ENCODE data around the gene TRIM66.
A peak's percentile ranks its signal among the peaks of the same experiment; 100 is the strongest.

Gene TRIM66

GRCh38 chr11:8693010-8693551 lies 10.6 kb upstream of the TRIM66 start:
- Histone ChIP-seq H3K27me3 (replicated peaks; ENCODE audit: control insufficient read depth, insufficient read depth, low read length, poor library complexity, severe bottlenecking) (no peaks in the 10 kb centered on the region), H3K4me1 (ENCODE audit: control insufficient read depth, insufficient read depth, low read length, poor library complexity, severe bottlenecking) (peaks cover 10% of the 10 kb centered on the region), H3K4me3 (ENCODE audit: insufficient read depth, low read depth, low read length, poor library complexity, severe bottlenecking) (no peak overlapping the region), H3K9me3 (ENCODE audit: control insufficient read depth, low read length) (no peaks in the 10 kb centered on the region), H3K36me3 (ENCODE audit: control insufficient read depth, insufficient read depth, low read length) (no peaks in the 10 kb centered on the region), H3K27ac (ENCODE audit: insufficient read depth, low read length, poor library complexity, severe bottlenecking) (no peak overlapping the region)
- no peak for DNase-seq

GRCh38 chr11:8692417-8692816 lies 10.0 kb upstream of the TRIM66 start:
- Histone ChIP-seq H3K27ac (ENCODE audit: insufficient read depth, low read length, poor library complexity, severe bottlenecking) (no peak overlapping the region), H3K4me1 (ENCODE audit: control insufficient read depth, insufficient read depth, low read length, poor library complexity, severe bottlenecking) (peaks cover 12% of the 10 kb centered on the region), H3K4me3 (ENCODE audit: insufficient read depth, low read depth, low read length, poor library complexity, severe bottlenecking) (no peak overlapping the region), H3K36me3 (ENCODE audit: control insufficient read depth, insufficient read depth, low read length) (no peaks in the 10 kb centered on the region), H3K27me3 (replicated peaks; ENCODE audit: control insufficient read depth, insufficient read depth, low read length, poor library complexity, severe bottlenecking) (no peaks in the 10 kb centered on the region), H3K9me3 (ENCODE audit: control insufficient read depth, low read length) (no peaks in the 10 kb centered on the region)
- no peak for DNase-seq

- H3K36me3 ChIP-seq (ENCODE audit: control insufficient read depth, insufficient read depth, low read length), result no peaks in the 10 kb centered on the region
- H3K4me1 ChIP-seq (ENCODE audit: control insufficient read depth, insufficient read depth, low read length, poor library complexity, severe bottlenecking), result peaks cover 12% of the 10 kb centered on the region
- H3K4me3 ChIP-seq (ENCODE audit: insufficient read depth, low read depth, low read length, poor library complexity, severe bottlenecking), result no peak overlapping the region
- H3K27ac ChIP-seq (ENCODE audit: insufficient read depth, low read length, poor library complexity, severe bottlenecking), result no peak overlapping the region
- H3K9me3 ChIP-seq (ENCODE audit: control insufficient read depth, low read length), result no peaks in the 10 kb centered on the region
- no peaks in the 10 kb centered on the region for H3K27me3 ChIP-seq (replicated peaks; ENCODE audit: control insufficient read depth, insufficient read depth, low read length, poor library complexity, severe bottlenecking)
- no peak for DNase-seq
These were observed 9.1 kb upstream of the TRIM66 start for GRCh38 chr11:8691601-8692000.

- no peaks in the 10 kb centered on the region for H3K9me3 ChIP-seq (ENCODE audit: control insufficient read depth, low read length)
- peaks cover 9% of the 10 kb centered on the region for H3K36me3 ChIP-seq (ENCODE audit: control insufficient read depth, insufficient read depth, low read length)
- peaks cover 12% of the 10 kb centered on the region for H3K4me1 ChIP-seq (ENCODE audit: control insufficient read depth, insufficient read depth, low read length, poor library complexity, severe bottlenecking)
- no peak overlapping the region for H3K4me3 ChIP-seq (ENCODE audit: insufficient read depth, low read depth, low read length, poor library complexity, severe bottlenecking)
- DNase-seq, result no peak
- H3K27ac ChIP-seq (ENCODE audit: insufficient read depth, low read length, poor library complexity, severe bottlenecking), result no peak overlapping the region
- H3K27me3 ChIP-seq (replicated peaks; ENCODE audit: control insufficient read depth, insufficient read depth, low read length, poor library complexity, severe bottlenecking), result no peaks in the 10 kb centered on the region
These were observed 8.2 kb upstream of the TRIM66 start for GRCh38 chr11:8690374-8691342.

GRCh38 chr11:8689726-8690255 lies 7.3 kb upstream of the TRIM66 start:
- Histone ChIP-seq H3K4me1 (ENCODE audit: control insufficient read depth, insufficient read depth, low read length, poor library complexity, severe bottlenecking) (peaks cover 12% of the 10 kb centered on the region), H3K27ac (ENCODE audit: insufficient read depth, low read length, poor library complexity, severe bottlenecking) (no peak overlapping the region), H3K4me3 (ENCODE audit: insufficient read depth, low read depth, low read length, poor library complexity, severe bottlenecking) (peak overlapping the region; percentile 70), H3K36me3 (ENCODE audit: control insufficient read depth, insufficient read depth, low read length) (peaks cover 17% of the 10 kb centered on the region), H3K9me3 (ENCODE audit: control insufficient read depth, low read length) (no peaks in the 10 kb centered on the region), H3K27me3 (replicated peaks; ENCODE audit: control insufficient read depth, insufficient read depth, low read length, poor library complexity, severe bottlenecking) (no peaks in the 10 kb centered on the region)
- no peak for DNase-seq

- Histone ChIP-seq H3K27ac (ENCODE audit: insufficient read depth, low read length, poor library complexity, severe bottlenecking) (peak overlapping the region; percentile 77), H3K9me3 (ENCODE audit: control insufficient read depth, low read length) (no peaks in the 10 kb centered on the region), H3K4me1 (ENCODE audit: control insufficient read depth, insufficient read depth, low read length, poor library complexity, severe bottlenecking) (peaks cover 20% of the 10 kb centered on the region), H3K27me3 (replicated peaks; ENCODE audit: control insufficient read depth, insufficient read depth, low read length, poor library complexity, severe bottlenecking) (no peaks in the 10 kb centered on the region), H3K36me3 (ENCODE audit: control insufficient read depth, insufficient read depth, low read length) (peaks cover 24% of the 10 kb centered on the region), H3K4me3 (ENCODE audit: insufficient read depth, low read depth, low read length, poor library complexity, severe bottlenecking) (peak overlapping the region; percentile 70)
- peak; percentile 70 to 81 (median 73) for DNase-seq
These were observed 6.2 kb upstream of the TRIM66 start for GRCh38 chr11:8688414-8689362.

- Histone ChIP-seq H3K36me3 (ENCODE audit: control insufficient read depth, insufficient read depth, low read length) (peaks cover 24% of the 10 kb centered on the region), H3K27ac (ENCODE audit: insufficient read depth, low read length, poor library complexity, severe bottlenecking) (no peak overlapping the region), H3K27me3 (replicated peaks; ENCODE audit: control insufficient read depth, insufficient read depth, low read length, poor library complexity, severe bottlenecking) (no peaks in the 10 kb centered on the region), H3K9me3 (ENCODE audit: control insufficient read depth, low read length) (no peaks in the 10 kb centered on the region), H3K4me3 (ENCODE audit: insufficient read depth, low read depth, low read length, poor library complexity, severe bottlenecking) (no peak overlapping the region), H3K4me1 (ENCODE audit: control insufficient read depth, insufficient read depth, low read length, poor library complexity, severe bottlenecking) (peaks cover 29% of the 10 kb centered on the region)
- DNase-seq, result no peak
These were observed 3.9 kb upstream of the TRIM66 start for GRCh38 chr11:8686325-8686724.

- H3K9me3 ChIP-seq (ENCODE audit: control insufficient read depth, low read length), result no peaks in the 10 kb centered on the region
- no peak overlapping the region for H3K4me3 ChIP-seq (ENCODE audit: insufficient read depth, low read depth, low read length, poor library complexity, severe bottlenecking)
- no peak overlapping the region for H3K27ac ChIP-seq (ENCODE audit: insufficient read depth, low read length, poor library complexity, severe bottlenecking)
- H3K27me3 ChIP-seq (replicated peaks; ENCODE audit: control insufficient read depth, insufficient read depth, low read length, poor library complexity, severe bottlenecking), result no peaks in the 10 kb centered on the region
- H3K36me3 ChIP-seq (ENCODE audit: control insufficient read depth, insufficient read depth, low read length), result peaks cover 24% of the 10 kb centered on the region
- DNase-seq, result no peak
- peaks cover 29% of the 10 kb centered on the region for H3K4me1 ChIP-seq (ENCODE audit: control insufficient read depth, insufficient read depth, low read length, poor library complexity, severe bottlenecking)
These were observed 3.4 kb upstream of the TRIM66 start for GRCh38 chr11:8685820-8686219.

- H3K4me3 ChIP-seq (ENCODE audit: insufficient read depth, low read depth, low read length, poor library complexity, severe bottlenecking), result no peak overlapping the region
- no peaks in the 10 kb centered on the region for H3K9me3 ChIP-seq (ENCODE audit: control insufficient read depth, low read length)
- H3K4me1 ChIP-seq (ENCODE audit: control insufficient read depth, insufficient read depth, low read length, poor library complexity, severe bottlenecking), result peaks cover 29% of the 10 kb centered on the region
- no peak overlapping the region for H3K27ac ChIP-seq (ENCODE audit: insufficient read depth, low read length, poor library complexity, severe bottlenecking)
- H3K27me3 ChIP-seq (replicated peaks; ENCODE audit: control insufficient read depth, insufficient read depth, low read length, poor library complexity, severe bottlenecking), result no peaks in the 10 kb centered on the region
- DNase-seq, result no peak
- peaks cover 24% of the 10 kb centered on the region for H3K36me3 ChIP-seq (ENCODE audit: control insufficient read depth, insufficient read depth, low read length)
These were observed 2.8 kb upstream of the TRIM66 start for GRCh38 chr11:8685306-8685705.

Data from effector memory CD4-positive, alpha-beta T cell (primary cell).